T1000 (cell line): Measurements from ENCODE around the gene EFCAB13.
"Not testable (repeated sequence)": the region's sequence is repeated elsewhere in the genome, so short reads cannot be mapped to it uniquely, and the experiment has no call there.

Source experiments
- DNase-seq: peaks from one replicate; lab custom pipeline; 2025; ENCODE audit warnings: mixed read lengths; lab: John Stamatoyannopoulos, UW

EFCAB13 gene

GRCh38 chr17:47425887-47426635 lies 102.3 kb downstream of the EFCAB13 start:
- not testable (repeated sequence) for DNase-seq

- DNase-seq = no peak
Observed at GRCh38 chr17:47427985-47428384, 104.2 kb downstream of the EFCAB13 start.

- not testable (repeated sequence) for DNase-seq
Observed at GRCh38 chr17:47432240-47432639, 108.5 kb downstream of the EFCAB13 start.

GRCh38 chr17:47465165-47465564 lies 141.4 kb downstream of the EFCAB13 start:
- DNase-seq = no peak

GRCh38 chr17:47466976-47467375 lies 143.2 kb downstream of the EFCAB13 start:
- not testable (repeated sequence) for DNase-seq

GRCh38 chr17:47470836-47471235 lies 147.1 kb downstream of the EFCAB13 start:
- DNase-seq = no peak

- not testable (repeated sequence) for DNase-seq
Observed at GRCh38 chr17:47472073-47472472, 148.3 kb downstream of the EFCAB13 start.
